ENCODE measurements around the gene FAR2.
"Not testable (repeated sequence)": the region's sequence is repeated elsewhere in the genome, so short reads cannot be mapped to it uniquely, and the experiment has no call there.

The FAR2 gene

DNA sequence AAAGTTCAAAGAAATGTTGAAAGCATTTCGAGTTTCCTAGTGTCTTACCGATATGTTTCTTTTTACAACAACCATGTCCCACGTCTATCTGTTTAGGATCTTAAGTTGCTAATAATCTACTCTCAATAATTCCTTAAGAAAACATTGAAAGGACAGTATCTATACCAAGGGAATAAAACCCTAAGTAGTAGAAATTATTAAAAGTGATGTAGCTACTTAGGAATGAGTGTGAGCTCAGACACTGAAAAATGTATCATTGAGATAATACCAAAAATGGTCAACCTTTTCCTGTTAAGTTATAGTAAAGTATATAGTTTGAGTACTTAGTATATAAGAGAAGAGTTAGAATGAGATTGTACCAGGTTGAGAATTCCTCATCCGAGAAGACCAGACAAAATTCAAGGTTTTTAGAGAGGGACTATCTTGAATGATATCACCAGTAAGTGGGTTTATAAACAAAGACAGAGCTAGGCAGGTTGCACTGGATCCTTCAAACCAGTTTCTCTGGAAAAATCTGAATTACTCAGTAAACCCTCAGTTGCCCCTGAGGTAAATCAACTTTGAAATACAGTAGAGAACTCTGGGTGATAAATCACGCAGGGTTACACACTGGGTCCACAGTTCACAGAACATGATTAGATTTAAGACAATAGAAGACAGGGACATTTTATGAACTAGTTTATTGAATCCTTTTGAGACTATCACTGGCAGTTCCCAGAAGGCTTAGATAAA is 135.1 kb downstream of the FAR2 start:
- DNase-seq, result no peak

DNA sequence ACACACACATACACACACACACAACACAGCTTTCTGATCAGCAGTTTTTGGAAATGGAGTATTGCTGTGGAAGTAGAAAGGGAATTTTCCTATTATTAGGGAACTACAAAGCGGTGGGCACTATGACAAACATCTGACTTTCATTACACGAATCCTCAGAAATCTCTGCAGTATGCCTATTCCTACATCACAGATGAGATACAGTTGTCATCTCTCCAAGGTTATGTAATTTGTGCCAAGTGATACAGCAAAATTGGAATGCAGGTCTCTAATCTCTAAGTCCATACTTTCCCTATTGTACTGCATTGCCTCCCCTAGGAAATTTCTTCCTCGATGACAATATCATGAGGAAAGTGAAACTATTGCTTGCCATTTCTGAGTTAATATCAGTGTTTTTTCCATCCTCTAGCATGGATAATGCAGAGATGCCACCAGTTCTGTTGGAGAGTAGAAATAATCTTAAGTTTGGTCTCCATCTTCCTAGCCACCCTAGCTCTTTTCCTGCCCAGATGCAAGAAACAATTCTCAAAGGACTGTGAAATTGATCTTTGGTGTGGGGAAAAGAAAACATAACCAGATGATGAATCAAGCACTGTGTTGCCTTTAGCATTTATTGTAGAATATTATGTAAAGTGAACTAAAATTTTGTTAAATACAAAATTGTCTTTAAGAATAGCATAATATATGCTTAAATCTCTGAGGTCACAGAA is 137.2 kb downstream of the FAR2 start:
- DNase-seq, result no peak

GRCh38 chr12:29287622-29288021 is 138.5 kb downstream of the FAR2 start:
- DNase-seq, result no peak

GRCh38 chr12:29288031-29288430 is 139.0 kb downstream of the FAR2 start:
- DNase-seq, result no peak

DNA sequence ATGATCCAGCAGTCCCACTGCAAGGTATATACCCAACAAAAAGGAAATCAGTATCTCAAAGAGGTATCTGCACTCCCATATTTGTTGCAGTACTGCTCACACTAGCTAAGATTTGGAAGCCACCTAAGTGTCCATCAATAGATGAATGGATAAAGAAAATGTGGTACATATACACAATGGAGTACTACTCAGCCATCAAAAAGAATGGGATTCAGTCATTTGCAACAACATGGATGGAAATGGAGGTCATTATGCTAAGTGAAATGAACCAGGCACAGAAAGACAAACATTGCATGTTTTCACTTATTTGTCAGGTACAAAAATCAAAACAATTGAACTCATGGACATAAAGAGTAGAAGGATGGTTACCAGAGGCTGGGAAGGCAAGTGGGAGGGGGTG is 141.4 kb downstream of the FAR2 start:
- not testable (repeated sequence) for DNase-seq

GRCh38 chr12:29291226-29291625 is 142.1 kb downstream of the FAR2 start:
- no peak for DNase-seq

DNA sequence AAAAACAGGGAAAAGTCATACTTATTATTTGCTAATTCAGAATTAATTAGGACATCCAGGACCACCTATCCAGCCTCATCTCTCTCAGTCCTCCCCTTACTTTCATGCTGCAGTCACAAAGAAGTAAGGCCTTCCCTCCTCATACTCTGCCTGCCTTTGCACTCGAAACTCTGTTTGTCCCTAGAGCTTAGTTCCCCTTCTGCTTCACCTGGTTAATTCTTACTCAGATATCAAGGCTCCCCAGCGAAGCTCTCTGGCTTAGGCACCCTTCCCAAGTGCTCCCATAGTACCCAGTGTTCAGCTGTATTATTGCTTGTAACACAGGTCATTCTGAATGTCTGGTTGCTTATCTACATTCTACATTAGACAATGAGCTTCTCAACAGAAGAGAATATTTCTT is 150.6 kb downstream of the FAR2 start:
- DNase-seq, result no peak

DNA sequence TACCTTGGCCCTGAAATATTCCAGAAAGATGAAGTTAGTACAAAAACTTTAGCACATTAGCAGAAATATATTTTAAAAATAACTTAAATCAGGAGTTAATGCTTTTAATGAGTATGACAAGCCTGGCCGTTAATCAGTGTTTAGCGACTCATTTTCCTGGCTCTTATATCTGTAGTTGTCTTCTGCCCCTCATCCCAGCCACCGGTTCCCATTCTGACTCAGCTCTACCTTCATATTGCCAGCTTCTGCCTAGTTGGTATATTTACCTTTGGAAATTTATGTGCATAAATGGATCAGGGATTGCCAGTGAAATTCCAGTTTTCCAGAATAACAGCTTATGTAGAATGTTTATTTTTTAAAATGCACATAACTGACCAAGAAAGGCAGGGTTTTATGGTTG is 152.0 kb downstream of the FAR2 start:
- DNase-seq, result no peak

GRCh38 chr12:29304388-29304787 is 155.3 kb downstream of the FAR2 start:
- DNase-seq, result no peak

- DNase-seq, result no peak
These were observed 157.2 kb downstream of the FAR2 start for GRCh38 chr12:29306266-29306665.

DNA sequence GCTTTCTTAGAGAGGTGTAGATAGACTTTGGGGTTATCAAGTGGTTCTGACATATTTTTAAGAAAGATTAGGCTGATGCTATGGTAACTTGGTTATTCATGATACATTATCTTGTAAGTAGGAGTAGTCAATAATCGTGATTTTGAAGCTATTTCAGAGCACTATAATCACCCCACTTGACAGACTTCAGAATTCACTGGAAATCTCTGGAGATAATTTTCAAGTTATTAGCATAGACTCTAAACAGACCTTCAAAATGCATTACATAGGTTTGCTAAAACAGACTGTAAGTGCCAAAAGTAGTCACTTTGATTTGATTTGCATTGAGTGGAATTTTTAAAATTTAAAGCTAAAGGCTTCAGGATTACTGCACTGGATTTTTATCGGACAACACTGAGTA is 157.6 kb downstream of the FAR2 start:
- no peak for DNase-seq

DNA sequence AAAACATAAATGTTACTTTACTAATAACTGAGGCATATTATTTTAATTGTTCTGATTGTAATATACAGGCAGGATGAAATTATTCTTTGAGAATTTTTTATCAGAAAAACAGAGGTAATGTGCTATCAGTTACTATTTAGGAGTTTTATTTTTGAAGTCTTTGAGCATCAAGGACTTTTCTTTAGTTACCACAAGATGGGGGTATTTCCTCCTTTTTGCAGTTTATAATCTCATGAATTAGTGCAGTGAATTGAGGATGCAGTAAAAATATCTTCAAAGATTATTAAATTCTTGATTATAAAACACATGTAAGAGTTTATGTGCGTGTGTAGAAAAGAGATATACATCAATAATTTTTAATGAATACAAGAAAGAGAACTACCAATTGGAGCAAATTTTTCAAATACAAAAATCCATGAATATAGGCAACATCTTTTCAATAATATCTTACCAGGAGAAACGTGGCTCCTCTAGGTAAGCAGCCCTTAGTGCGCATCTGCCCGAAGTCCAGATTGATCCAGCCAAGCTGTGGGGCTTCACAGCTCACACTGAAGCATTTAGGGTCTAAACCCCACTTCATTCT is 160.3 kb downstream of the FAR2 start:
- DNase-seq, result no peak

DNA sequence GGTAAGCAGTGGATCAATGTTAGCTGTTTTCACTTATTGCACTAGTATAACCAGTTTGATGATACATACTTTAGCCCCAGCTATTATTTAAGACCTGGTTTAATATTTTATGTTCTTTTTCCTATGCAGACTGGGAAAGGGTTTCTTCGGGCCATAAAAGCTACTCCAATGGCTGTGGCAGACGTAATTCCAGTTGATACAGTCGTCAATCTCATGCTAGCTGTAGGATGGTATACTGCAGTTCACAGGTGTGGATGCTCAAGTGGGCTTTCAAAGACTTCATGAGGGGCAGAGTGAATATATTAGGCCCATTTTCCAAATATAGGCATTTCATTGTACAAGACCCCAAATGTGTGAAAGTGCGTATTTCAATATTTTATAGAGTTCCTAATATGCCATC is 161.8 kb downstream of the FAR2 start:
- no peak for DNase-seq

GRCh38 chr12:29314416-29314815 is 165.3 kb downstream of the FAR2 start:
- DNase-seq, result no peak

DNA sequence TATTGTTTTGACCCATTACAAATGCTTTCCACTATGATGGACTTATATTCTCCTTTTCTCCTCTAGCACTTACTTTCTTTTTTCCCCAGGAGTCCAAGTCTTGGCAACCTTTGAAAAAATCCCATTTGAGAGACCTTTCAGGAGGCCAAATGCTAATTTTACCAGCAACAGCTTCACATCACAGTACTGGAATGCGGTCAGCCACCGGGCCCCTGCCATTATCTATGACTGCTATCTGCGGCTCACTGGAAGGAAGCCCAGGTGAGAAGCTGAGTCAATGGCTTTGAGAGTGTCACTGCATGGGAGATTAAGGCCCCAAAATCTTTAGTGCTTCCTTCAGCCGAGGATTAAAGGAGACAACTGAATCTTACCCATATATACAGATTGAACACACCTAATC is 167.7 kb downstream of the FAR2 start:
- DNase-seq, result no peak

DNA sequence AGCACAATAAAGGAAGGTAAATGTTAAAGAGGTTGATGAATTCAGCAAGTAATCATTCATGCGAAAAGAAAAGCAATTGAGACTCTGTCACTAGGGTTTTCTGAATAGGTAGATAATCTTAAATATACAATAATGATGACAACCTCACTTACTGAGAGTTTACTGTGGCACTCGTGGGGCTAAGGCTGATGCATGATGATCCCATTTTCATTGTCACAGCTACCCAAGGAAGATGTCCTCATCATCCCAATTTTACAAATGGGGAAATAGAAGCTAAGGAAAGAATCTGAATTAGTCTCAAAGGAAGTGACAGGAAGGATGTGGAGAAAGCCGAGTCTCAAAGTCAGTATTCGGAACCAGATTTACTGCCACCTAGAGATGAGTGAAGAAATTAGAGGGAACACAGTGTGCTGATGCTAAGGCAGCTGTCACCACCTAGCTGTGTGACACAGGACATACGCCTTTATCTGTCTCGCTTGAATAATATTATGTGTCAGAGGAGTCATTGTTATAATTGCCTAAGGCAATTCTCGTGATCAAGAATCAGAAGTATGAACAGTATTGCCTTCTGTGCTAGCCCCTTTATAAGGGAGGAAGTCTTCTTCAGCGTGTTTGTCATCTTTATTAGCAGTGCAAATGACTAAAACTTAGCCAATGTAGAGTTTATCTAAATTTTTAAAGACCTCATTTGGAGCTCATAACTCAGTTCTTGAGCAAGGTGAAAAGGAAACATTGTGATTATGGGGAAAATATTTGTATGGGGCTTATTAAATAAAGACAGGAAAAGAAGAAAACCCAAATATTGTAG is 168.7 kb downstream of the FAR2 start:
- peak in 4 of 5 donors; percentile 16 to 71 (median 28) for DNase-seq

DNA sequence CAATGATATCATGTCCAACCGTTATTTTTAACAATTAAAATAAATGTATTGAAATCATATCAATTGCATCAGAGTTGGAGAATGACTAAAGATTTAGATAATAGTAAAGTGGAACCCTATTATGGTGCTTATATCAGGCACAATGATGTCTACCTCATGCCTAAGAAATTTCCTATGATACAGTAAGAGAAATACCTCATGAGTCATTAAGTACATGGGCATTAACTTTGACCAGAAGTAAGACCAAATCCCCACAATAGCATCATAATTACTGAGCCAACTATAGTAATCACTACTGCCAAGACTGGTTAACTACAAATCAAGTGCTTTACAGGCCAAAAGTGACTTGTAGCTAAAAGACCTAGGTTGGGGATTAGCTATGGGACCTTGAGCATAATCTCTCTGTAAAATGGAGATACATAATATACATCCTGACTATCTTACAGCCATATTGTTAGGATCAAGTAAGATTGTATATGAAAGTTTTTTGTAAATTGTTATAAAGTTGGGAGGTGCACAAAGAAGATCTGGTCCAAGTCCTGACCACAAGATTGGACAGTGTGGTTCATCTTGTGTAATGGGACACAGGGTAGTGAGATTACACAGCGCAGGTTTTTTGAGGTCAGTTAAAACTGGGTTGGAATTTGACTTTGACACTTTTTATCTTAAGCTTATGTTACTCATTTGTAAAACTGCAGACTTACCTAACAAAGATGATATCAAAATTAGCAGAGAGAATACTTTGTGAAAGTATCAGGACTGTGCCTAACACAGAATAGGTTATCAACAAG is 171.4 kb downstream of the FAR2 start:
- DNase-seq, result no peak

GRCh38 chr12:29322157-29322556 is 173.1 kb downstream of the FAR2 start:
- DNase-seq, result no peak

GRCh38 chr12:29329411-29329810 is 180.3 kb downstream of the FAR2 start:
- DNase-seq, result no peak

- DNase-seq, result no peak
These were observed 184.1 kb downstream of the FAR2 start for GRCh38 chr12:29333178-29333577.

DNA sequence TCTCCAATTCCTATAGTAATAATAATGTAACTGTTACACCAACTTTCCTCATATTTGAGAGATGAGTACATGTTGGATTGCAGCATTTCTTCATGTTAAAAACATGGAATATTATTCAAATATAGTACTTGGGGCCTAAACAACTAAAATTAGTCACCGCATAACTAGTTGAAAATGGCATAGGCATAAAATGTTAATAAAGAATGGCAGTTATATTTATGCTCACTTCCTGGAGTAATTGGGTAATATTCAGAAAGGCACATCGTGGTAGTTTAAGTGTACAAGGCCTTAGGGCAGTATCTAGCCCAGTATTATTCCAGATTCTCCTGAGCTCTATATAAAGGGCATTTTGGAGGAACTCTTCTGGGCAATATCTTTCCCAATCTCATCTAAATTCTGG is 185.9 kb downstream of the FAR2 start:
- no peak for DNase-seq

GRCh38 chr12:29337325-29337724 is 188.2 kb downstream of the FAR2 start:
- no peak for DNase-seq
